HL-60/S4 treated with retinoic acid at 250 ng/mL for 4 days and 3 days (cell line): Measurements from ENCODE around the gene SLC45A3.

ENCODE experiments used
- in situ Hi-C: fragments of 300-500 bp; cut with MboI; formaldehyde crosslinking; loops from 2 replicates; pipeline ENCODE4 v1.7.0; 2022; ENCODE audit warnings: low sequenced_read_pairs

The SLC45A3 gene

DNA sequence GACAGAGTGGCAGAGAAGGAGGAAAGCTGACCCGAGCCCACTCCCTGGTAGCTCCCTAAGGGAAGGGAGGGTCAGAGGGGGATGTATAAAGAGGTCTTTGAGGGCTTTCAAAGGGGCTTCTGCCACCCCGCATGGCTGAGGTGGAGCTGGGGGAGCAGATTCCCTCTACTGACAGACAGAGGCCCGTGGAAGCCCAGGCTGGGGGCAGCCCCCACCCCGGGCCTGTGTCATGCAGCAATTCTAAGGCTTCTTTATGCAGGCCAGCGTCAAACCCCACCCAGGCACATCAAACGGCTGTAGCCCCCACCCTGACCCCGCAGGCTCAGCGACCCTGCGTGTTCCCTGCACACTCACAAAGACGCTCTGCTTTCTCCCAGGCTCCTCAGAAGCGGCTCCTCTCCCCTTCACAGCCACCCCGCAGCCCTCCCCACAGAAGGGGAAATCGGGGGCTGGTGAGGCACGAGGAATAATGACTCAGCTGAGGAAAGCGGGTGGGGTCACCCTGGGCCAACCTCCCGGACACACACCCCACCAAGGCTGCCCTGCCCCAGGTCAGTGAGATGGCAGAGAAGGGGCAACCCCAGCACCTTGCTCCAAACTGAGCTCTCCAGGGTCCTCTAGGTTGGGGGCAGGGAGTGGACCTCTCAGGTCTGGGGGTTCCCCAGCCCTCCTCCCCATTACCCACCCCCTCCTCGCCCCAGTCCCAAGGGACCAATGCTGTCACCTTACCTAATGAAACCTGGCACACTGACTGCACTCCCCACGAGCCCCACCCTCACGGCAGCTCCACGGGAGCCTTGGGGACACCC lies 10.8 kb downstream of the SLC45A3 start:
- in situ Hi-C loops, result no loop called here

DNA sequence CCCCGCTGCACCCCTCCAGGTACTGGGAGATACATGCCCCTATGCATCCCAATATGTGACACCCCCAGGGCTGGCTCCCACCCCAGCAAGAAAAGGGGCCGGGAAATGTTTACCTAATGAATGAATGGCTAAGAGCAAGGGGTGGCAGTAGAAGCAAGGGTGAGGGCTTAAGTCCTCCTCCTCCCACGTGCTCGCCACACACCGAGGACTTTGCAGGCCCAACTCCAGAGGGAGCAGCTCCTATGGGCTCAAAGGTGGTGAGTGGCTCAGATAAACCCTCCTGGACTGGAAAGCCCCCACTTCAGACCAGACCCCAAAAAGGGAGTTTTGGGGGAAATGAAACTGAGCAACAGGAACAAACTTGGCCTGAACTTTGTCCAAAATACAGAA lies 11.4 kb downstream of the SLC45A3 start:
- in situ Hi-C loops, result no loop called here

DNA sequence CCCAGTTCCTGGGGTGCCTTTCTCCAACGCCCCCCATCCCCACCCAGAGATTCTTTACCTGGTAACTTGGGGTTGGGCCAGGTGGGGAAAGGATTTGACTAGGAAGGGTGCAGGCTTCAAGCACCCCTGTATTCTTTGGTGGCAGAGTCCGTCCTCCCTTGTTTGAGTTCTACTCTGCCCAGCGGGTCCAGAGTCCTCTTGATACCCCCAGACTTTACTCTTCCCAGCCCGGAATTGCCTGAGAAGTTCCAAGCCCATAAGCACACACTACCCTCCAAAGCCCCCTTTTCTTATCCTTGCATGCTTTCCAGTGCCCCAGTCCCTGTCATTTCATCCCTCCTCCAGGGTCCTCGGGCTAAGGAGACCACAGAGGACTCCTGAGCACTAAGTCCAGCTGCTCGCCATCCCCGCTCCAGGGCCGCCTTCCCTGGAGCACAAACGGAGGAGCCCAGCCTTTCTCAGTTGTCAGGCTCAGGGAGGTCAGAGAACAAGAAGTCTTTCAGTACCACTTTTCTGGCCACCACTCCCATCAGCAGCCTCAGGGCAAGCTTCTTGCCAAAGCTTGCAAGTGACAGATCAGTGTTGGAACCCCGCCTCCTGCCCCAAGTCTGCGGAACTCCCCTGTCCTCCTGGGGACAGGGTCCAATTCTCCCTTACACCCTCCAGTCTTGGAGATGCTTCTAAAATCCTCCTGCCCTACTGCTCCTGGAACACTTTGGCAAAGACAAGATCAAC lies 12.2 kb downstream of the SLC45A3 start:
- in situ Hi-C loops, result no loop called here

DNA sequence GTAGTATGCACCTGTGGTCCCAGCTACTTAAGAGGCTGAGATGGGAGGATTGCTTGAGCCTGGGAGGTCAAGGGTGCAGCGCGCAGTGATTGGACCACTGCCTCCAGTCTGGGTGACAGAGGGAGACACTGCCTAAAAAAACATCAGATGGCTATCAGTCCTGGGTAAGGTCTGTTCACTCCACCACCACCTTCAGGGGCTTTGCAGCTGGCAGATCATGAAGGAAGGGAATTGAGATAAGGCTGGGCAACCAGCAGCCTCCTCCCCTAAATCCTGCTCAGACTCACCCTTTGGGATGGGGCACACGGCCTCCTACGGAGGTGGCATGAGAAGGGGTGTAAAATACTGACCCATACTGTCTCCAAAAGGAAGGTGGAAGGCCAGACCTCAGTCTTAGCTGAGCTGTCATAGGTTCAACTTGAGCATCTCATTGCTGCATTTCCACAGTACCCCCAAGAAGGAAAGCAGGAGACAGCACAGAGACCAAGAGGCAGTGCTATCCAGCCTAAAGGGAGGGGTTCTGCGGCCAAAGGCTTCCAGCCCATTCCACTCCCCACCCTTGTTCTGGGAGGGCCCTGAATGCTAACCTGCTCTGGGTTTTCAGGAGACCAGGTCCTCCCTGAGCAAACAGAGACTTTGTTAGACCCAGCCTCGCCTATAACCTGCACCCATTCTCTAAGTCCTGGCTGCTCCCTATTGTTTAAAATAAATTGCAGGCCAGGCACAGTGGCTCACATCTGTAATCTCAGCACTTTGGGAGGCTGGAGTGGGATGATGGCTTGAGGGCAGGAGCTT lies 13.7 kb downstream of the SLC45A3 start:
- in situ Hi-C loops, result no loop called here

DNA sequence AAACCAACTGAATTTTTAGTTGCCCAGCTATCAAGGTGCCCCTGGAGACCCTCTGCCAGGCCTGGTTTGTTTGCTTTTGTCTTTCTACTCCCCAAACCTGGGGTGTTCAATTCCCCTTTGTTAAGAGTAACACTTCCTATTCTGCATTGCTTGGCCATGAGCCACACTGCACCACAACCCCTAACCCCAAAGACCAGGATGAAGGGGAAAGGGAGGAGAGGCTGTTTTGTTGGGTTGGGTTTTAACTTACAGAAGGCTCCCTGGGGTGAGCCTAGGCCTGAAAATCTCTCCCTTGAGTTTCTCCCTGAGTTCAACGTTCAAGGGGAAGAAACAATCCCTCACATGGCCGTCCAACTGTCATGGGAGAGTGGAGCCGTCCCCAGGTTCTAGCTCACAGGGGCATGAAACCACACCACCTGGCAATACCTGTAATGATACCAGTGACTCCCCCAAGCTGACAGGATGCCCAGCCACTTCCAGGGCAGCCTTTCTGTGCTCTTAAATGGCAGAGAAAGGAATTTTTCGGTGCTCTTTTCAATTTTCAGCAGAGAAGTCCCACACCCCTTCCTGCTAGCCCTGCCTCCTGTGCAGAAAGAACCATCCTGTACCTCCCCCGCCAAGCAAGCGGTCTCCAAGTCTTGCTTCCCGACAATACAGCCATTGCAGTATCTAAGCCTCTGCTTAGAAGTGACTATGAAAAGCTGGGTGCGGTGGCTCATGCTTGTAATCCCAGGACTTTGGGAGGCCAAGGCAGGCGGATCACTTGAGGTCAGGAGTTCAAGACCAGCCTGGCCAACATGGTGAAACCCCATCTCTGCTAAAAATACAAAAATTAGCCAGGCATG lies 14.9 kb downstream of the SLC45A3 start:
- in situ Hi-C loops, result no loop called here

DNA sequence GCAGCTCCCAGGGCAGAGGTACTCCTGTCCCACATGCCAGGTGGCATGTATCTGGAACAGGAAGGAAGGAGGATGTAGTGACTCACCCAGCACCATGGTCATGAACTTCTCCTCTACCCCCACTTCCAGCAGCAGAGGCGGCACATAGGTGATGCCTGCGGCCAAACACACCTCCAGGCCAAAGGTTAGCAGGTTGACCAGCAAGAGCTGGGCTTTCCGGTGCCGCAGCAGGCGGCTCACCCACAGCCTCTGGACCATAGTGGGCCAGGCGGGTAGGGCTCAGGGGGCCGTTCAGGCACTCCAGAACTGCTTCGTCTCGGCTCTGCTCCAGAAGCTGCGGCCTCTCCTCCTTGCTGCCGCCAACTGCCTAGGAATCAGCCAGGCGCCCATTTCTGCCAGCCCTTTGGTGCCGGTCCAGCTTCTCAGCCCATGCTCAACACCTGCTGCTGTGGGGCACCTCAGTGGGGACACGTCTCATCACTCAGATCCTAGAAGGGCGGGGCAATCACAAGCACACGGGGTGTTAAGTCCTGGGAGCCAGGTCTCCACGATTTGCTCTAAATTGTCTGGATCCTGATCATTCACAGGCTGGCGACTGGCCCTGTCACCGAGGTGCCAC lies 15.8 kb downstream of the SLC45A3 start:
- in situ Hi-C loops, result no loop called here

DNA sequence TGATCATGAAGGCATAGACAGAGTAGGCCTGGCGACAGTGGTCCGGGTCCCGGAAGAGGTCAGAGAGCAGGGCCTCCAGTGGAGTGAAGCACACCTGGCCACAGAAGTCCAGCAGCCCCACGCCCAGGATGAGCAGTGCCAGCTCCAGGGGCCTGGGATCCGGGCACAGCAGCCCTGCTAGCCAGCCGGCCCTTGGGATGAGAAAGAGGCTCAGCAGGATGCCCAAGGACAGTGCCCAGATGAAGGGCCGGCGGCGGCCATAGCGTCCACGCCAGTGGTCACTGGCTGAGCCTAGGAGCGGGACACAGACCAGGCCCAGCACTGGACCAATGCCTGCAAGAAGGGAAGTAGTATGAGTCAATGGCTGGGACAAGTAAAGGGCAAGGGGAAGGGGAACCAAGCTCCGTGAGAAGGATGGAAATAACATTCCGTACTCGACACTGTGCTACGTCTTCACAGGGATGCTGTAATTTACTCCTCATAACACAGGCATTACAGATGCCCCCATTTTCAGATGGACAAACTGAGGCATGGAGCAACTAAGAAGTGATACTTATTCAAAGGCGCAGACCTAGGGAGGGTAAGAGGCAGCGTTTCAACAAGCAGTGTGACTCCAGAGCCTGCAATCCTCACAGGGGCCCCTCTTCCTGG lies 16.9 kb downstream of the SLC45A3 start:
- in situ Hi-C loops, result no loop called here

DNA sequence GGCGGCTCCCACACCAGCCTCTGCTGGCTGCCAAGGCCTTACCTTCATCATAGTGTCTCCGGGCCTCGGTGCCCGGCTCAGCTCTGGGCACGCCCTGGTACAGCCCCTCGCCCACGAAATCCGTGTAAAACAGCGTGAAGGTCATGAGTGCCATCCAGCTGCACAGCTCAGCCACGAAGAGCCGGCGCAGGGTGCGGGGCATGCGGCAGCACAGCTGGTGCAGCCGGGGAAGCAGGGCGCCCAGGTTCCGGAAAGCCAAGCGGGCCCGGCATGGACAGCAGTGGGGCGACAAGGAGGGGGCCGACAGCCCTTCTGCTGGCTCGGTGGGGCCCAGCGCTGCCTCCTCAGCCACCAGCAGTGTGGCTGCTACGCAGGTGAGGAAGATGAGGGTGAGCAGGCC lies 17.5 kb downstream of the SLC45A3 start:
- in situ Hi-C loops, result no loop called here

DNA sequence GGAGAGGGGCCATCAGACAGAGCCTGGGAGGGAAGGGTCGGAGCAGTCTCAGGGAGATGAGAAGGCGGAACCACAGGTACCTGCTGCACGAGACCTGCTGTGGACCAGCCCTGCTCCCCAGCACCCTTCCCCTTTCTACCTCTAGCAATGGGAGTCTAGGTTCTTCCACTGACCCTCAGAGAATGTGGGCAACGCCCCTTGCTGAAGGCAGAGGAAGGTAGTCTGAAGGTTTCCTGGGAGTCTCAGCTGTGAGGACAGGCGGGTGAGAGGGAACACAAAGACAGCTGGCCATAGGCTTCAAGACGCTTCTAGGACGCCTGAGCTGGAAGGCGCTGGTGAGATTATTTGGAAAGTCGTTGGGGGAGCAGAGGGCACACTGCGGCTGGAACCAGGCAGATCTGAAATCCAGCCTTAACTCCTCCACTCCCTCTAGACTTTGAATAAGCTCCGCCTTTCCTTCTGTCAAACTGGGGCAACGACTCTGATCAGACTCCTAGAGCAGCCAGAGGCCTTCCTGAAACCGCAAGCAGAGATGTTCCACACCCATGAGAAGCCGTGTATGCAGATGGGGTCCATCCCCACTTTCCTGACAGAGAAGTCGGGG lies 18.1 kb downstream of the SLC45A3 start:
- in situ Hi-C loops, result no loop called here

DNA sequence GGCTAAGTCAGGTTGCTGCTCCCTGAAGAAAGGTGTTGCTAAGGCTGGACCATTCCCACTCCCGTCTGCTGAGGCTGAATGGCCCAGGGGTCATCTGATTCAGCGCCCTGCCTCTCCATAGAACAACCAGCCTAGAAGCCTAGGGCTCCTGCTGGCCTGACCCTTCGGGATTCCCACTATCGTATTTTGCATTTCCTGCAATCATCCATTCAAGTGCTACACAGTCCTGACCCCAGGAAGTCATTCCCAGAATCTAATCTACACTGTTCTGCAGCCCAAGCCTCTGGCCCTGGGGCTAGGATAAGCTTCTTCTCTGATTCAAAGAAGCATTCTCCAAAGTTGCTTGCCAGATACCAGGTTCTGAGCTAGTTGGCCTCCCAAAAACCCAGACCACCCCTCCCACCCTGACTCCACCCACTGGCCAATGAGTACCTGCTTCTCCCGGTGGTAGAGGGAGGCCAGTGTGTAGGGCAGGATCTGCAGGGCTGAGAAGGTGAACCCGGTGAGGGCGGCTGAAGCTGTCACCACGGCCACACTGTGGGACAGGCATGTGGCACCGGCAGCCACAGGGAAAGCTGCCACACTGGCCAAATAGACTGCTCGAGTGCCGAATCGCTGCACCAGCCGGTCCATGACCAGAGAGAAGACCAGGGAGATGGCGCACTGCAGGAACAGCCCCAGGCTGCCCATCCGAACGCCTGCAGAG lies 18.7 kb downstream of the SLC45A3 start:
- in situ Hi-C loops, result no loop called here

DNA sequence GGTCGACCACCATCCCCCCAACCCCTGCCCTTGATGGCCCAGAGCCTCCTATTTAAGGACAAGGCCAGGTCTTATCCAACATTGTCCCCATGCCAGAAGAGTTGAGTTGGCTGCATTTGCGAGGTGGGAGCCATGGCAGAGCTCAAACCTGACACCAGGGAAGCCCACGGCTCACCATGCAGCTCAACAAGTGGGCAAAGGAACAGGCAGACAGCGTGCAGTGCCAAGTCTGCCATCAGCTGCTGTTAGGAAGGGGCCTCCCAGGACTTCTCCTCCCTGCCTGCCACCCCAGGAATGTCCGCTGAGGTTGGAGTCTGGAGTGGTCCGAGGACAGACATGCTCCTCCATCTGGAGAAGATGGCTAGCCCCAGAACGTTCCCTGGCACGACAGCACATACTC lies 19.9 kb downstream of the SLC45A3 start:
- in situ Hi-C loops, result no loop called here

DNA sequence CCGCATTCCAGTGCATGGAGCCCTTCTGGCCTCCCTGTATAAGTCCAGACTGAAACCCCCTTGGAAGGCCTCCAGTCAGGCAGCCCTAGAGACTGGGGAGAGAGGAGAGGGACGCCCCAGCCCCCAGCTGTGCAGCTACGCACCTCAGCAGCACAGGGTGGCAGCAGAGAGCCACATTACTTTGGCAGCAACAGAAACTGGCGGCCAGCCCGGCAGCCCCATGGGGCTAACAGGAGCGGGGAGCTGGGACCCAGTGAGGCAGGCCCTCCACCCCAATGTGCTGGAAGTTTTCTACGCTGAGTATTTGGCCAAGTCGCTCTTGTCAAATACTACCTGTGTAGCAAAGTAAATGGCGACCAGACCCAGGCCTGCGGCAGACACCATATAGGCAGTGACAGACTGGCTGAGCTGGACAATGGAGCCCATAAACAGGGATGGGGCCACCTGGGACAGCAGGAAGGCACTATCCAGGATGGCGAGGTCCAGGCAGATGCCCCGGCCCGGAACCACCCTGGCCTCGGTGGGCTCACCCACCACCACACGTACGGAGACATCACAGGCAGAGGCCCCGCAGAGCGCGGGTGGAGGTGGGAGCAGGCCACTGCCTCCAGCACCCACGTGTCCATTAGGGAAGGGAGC lies 21.2 kb downstream of the SLC45A3 start:
- in situ Hi-C loops, result loop anchor here (10.0 kb wide), 1 partner anchor 134 kb away; no protein-coding TSS in a partner anchor

DNA sequence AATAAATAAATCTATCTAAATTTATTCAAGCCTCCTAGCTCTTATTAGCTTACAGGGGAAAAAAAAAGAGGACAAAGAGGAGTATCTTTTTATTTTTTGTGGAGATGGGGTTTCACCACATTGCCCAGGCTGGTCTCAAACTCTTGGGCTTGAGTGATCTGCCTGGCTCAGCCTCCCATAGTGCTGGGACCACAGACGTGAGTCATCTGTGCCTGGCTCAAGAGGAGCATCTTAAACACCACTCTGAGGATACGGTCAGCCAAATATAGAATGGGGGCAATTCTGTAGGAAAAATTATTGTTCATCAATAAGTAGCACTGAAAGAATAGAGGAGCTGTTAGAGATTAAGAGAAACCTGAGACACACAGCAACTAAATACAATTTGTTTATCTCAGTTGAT lies 24.1 kb downstream of the SLC45A3 start:
- in situ Hi-C loops, result loop anchor here (10.0 kb wide), 1 partner anchor 131 kb away; no protein-coding TSS in a partner anchor

DNA sequence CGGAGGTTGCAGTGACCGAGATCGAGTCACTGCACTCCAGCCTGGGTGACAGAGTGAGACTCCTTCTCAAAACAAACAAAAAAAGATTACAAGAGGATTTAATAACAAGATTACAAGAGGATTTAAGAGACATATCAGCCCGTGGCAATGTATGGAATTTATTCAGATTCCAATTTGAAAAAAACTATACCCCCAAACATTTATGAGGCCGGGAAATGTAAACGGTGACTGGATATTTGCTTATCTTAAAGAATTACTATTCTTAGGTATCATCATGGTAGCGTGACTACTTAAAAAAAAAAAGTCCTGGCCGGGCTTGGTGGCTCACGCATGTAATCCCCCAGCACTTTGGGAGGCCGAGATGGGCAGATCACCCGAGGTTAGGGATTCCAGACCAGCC lies 27.3 kb downstream of the SLC45A3 start:
- in situ Hi-C loops, result loop anchor here (10.0 kb wide), 1 partner anchor 128 kb away; no protein-coding TSS in a partner anchor

DNA sequence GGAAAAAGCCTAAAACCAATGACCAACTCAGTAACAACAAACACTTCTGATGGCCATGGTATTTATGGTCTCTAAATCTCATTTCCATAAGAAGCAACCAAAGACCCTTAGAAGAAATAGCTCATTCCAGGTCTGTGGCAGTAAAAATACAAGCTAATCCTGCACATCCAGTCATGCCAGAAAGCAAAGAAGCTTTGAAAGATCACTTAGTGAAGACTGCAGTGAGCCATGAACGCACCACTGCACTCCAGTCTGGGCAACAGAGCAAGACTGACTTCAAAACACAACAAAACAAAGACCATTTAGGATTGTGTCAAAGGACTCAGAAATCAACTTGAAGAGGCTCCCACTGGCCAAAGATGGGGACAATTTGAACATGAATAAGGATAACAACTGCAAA lies 30.1 kb downstream of the SLC45A3 start:
- in situ Hi-C loops, result loop anchor here (10.0 kb wide), 1 partner anchor 125 kb away; no protein-coding TSS in a partner anchor

DNA sequence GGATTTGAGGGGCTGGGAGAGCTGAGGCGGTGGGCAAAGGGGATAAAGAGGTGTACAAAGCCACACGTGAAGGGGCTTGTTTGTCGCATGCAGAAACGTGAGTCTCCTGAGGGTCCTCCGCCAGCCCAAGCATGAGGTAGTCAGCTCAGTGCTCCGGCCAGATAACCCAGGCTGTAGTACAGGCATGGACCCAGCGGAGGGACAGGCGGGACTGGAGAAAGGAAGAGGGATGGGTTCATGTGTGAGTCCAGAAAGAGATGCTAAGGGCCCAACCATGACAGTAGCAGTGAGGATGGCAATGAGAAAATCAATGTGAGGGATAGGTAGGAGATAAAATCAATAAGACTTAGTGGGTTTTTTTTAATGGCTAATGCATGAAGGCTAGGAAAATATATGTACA lies 34.8 kb downstream of the SLC45A3 start:
- in situ Hi-C loops, result no loop called here

DNA sequence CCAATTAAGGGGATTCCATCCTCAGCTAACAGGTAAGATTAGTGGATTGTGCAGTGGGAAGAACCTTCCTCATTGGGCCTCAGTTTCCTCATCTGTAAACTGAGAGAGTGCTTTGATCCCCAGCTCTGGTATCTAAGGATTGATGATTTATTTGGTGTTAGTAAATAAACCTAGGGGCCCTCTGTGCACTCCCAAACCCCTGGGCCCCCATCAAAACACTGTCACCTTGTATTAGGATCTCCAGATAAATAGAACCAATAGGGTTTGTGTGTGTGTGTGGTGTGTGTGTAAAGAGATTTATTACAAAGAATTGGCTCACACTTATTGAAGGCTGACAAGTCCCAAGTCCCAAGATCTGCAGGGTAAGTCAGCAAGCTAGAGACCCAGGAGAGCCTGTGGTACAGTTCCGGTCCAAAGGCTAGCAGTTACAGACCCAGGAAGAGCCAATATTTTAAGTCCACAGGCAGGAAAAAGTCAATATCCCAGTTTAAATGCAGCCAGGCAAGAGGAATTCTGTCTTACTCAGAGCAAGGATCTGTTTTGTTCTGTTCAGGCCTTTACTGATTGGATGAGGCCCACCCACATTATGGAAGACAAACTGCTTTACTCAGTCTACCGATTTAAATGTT lies 37.5 kb downstream of the SLC45A3 start:
- in situ Hi-C loops, result no loop called here

DNA sequence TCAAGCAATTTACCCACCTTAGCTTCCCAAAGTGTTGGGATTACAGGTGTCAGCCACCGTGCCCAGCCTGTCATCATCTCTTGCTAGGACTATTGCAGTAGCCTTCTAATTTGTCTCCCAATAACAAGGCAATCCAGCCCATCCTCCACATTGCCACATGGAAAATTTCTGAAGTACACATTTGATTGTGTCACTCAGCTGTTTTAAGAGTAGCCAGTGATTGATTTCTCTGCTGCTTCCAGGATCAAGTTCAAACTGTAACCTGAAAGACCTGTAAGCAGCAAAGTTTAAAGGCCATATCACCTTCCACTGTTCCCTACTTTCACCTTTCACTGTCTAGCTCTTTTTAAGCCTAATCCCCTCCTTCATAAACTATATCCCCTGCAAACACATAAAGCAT lies 40.7 kb downstream of the SLC45A3 start:
- in situ Hi-C loops, result no loop called here
